ENCODE data around the gene B3GALT6.

Gene B3GALT6

GRCh38 chr1:1232796-1233566 lies 944 bp downstream of the B3GALT6 start:
- DNase-seq (ENCODE audit: low spot score), result no peak

GRCh38 chr1:1233567-1233892 lies 1.5 kb downstream of the B3GALT6 start:
- DNase-seq (ENCODE audit: low spot score), result no peak

- DNase-seq (ENCODE audit: low spot score), result no peak
Observed at GRCh38 chr1:1234180-1234808, 2.3 kb downstream of the B3GALT6 start.

GRCh38 chr1:1235016-1235744 lies 3.1 kb downstream of the B3GALT6 start:
- no peak for DNase-seq (ENCODE audit: low spot score)

GRCh38 chr1:1236176-1236763 lies 4.2 kb downstream of the B3GALT6 start:
- no peak for DNase-seq (ENCODE audit: low spot score)

- no peak for DNase-seq (ENCODE audit: low spot score)
Observed at GRCh38 chr1:1236945-1237873, 5.2 kb downstream of the B3GALT6 start.

- DNase-seq (ENCODE audit: low spot score), result peak; percentile 52
Observed at GRCh38 chr1:1237874-1238701, 6.1 kb downstream of the B3GALT6 start.

- no peak for DNase-seq (ENCODE audit: low spot score)
Observed at GRCh38 chr1:1238702-1239178, 6.7 kb downstream of the B3GALT6 start.

GRCh38 chr1:1239227-1239613 lies 7.2 kb downstream of the B3GALT6 start:
- no peak for DNase-seq (ENCODE audit: low spot score)

GRCh38 chr1:1239614-1240347 lies 7.7 kb downstream of the B3GALT6 start:
- no peak for DNase-seq (ENCODE audit: low spot score)

GRCh38 chr1:1240348-1240732 lies 8.3 kb downstream of the B3GALT6 start:
- DNase-seq (ENCODE audit: low spot score), result no peak

- DNase-seq (ENCODE audit: low spot score), result no peak
Observed at GRCh38 chr1:1240822-1241587, 9.0 kb downstream of the B3GALT6 start.

- DNase-seq (ENCODE audit: low spot score), result no peak
Observed at GRCh38 chr1:1241588-1242219, 9.7 kb downstream of the B3GALT6 start.

- DNase-seq (ENCODE audit: low spot score), result no peak
Observed at GRCh38 chr1:1242461-1243265, 10.6 kb downstream of the B3GALT6 start.

- DNase-seq (ENCODE audit: low spot score), result no peak
Observed at GRCh38 chr1:1243266-1243660, 11.2 kb downstream of the B3GALT6 start.

GRCh38 chr1:1243807-1244191 lies 11.8 kb downstream of the B3GALT6 start:
- DNase-seq (ENCODE audit: low spot score), result no peak

- DNase-seq (ENCODE audit: low spot score), result peak; percentile 58
Observed at GRCh38 chr1:1244192-1244811, 12.3 kb downstream of the B3GALT6 start.
